ENCODE measurements around the gene MALT1. TPM values are rescaled to one million over a fixed set of nuclear protein-coding genes. Genes with fewer than 3 reads are reported as not detected.

MALT1 gene
- total and polyA plus RNA-seq, 2 experiments from 2014 or later = 14.9 to 35.9 TPM

DNA sequence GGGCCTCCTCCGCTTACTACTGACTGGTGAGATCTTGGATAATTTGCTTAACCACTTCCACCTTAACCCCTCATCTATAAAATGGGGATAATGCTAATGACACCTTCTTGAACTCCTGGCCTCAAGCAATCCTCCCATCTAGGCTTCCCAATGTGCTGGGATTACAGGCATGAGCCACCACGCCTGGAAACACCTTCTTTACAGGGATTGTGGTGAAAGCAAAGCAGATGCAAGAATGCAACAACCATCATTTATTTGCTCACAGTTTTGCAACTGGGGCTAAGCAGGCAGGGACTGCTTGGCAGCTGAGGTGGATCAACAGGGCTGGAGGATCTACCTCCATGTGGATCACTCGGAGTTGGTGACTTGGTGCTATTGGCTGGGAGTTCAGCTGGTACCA lies 117.2 kb downstream of the MALT1 start:
- H3K79me2 ChIP-seq = no peaks in the 10 kb centered on the region
- no peak for DNase-seq (ENCODE audit: low spot score)
- H2AFZ ChIP-seq = no peak overlapping the region
- WGBS (ENCODE audit: low lambda C conversion rate, missing lambda C conversion rate) = 69% methylated on average over 3 of the region's 3 CpGs
- H3K27ac ChIP-seq = peak overlapping the region; percentile 79
- no peak overlapping the region for H3K4me2 ChIP-seq
- H3K4me1 ChIP-seq (ENCODE audit: insufficient read depth) = peaks cover 33% of the 10 kb centered on the region
- no peaks in the 10 kb centered on the region for H3K9me3 ChIP-seq (ENCODE audit: low read depth)
- H4K20me1 ChIP-seq (ENCODE audit: insufficient read depth, poor library complexity, severe bottlenecking) = no peaks in the 10 kb centered on the region
- H3K9me2 ChIP-seq (replicated peaks; ENCODE audit: insufficient read depth) = no peaks in the 10 kb centered on the region
- no peaks in the 10 kb centered on the region for H3K27me3 ChIP-seq
- no peaks in the 10 kb centered on the region for H3K36me3 ChIP-seq (replicated peaks; ENCODE audit: insufficient read depth, low read depth)
- no peak overlapping the region for H3K4me3 ChIP-seq
- TF ChIP-seq EZH2 (IDR thresholded peaks at IDR 0.05; ENCODE audit: borderline replicate concordance) = no peak
- TF ChIP-seq CTCF (IDR thresholded peaks at IDR 0.05; ENCODE audit: poor library complexity) = no peak
- TF ChIP-seq EZH2phosphoT487 (IDR thresholded peaks at IDR 0.05; ENCODE audit: low read depth, severe bottlenecking, unreplicated experiment) = no peak

DNA sequence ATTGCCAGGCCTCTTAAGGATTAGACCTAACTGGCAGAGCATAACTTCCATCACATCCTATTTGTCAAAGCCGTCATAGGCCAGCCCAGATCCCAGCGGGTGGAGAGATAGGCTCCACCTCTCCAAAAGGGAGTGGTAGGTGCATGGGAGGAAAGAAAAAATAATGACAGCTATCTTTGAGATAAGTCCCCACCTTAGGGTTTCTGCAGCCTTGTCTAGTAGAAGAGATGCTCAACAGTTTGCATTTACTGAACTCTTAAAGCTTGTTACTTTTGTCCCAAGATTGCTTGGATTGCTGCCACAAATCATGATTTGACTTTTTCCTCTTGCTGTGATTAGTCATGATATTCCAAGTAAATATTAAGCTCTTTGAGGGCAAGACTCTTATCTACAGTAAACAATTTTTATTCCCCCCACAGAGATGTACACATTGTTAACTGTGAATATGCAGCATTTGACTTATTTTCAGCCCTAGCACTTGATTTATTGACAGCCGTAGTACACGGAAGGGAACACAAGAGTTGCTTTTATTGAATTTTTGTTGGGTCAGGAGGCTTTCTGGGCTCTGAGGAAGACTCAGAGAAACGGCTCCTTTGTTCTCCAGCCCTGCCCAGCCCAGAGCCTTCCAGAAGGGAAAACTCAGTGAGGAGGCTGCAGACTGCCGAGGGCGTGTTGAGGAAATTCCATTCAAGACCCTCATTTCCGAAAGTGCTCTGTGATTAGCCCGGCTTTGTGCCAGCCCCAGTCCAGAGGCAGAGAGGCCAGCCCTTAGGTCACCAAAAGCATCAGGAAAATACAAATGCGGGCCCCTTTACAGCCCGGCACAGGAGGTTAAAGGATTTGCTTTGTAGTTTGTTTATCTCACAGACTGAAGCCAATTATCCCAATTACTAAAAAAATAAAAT lies 118.0 kb downstream of the MALT1 start:
- H4K20me1 ChIP-seq (ENCODE audit: insufficient read depth, poor library complexity, severe bottlenecking) = no peaks in the 10 kb centered on the region
- no peaks in the 10 kb centered on the region for H3K9me2 ChIP-seq (replicated peaks; ENCODE audit: insufficient read depth)
- H3K79me2 ChIP-seq = no peaks in the 10 kb centered on the region
- peak overlapping the region; percentile 59 for H3K4me2 ChIP-seq
- WGBS (ENCODE audit: low lambda C conversion rate, missing lambda C conversion rate) = 13% methylated on average over 11 of the region's 11 CpGs
- peaks cover 33% of the 10 kb centered on the region for H3K4me1 ChIP-seq (ENCODE audit: insufficient read depth)
- no peak overlapping the region for H3K4me3 ChIP-seq
- peak; percentile 59 for DNase-seq (ENCODE audit: low spot score)
- TF ChIP-seq EZH2 (IDR thresholded peaks at IDR 0.05; ENCODE audit: borderline replicate concordance) = no peak
- TF ChIP-seq CTCF (IDR thresholded peaks at IDR 0.05; ENCODE audit: poor library complexity) = no peak
- TF ChIP-seq EZH2phosphoT487 (IDR thresholded peaks at IDR 0.05; ENCODE audit: low read depth, severe bottlenecking, unreplicated experiment) = no peak
- no peaks in the 10 kb centered on the region for H3K9me3 ChIP-seq (ENCODE audit: low read depth)
- no peak overlapping the region for H2AFZ ChIP-seq
- H3K36me3 ChIP-seq (replicated peaks; ENCODE audit: insufficient read depth, low read depth) = no peaks in the 10 kb centered on the region
- H3K27me3 ChIP-seq = no peaks in the 10 kb centered on the region
- H3K27ac ChIP-seq = peak overlapping the region; percentile 79

DNA sequence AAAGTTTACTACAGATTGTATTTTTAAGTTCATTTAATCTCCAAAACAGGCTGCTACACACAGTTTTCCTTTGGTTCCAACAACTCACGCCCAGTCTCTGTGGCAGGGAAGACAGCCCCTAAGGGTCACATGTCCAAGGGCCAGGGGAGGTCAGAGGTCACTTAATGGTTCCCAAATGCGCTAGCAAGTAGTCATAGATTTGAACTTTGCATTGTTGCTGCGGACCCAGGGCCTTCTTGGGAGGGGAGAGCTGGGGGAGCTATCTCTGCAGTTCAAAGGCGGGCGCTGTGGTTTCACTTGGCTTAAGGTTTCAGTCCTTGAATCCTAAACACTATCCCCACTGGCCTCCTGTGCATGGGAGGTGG lies 118.6 kb downstream of the MALT1 start:
- Histone ChIP-seq H3K27me3 (no peaks in the 10 kb centered on the region), H3K79me2 (no peaks in the 10 kb centered on the region), H4K20me1 (ENCODE audit: insufficient read depth, poor library complexity, severe bottlenecking) (no peaks in the 10 kb centered on the region), H3K27ac (peak overlapping the region; percentile 79), H3K9me2 (replicated peaks; ENCODE audit: insufficient read depth) (no peaks in the 10 kb centered on the region), H3K4me3 (no peak overlapping the region), H3K4me2 (peak overlapping the region; percentile 59), H3K36me3 (replicated peaks; ENCODE audit: insufficient read depth, low read depth) (no peaks in the 10 kb centered on the region), H2AFZ (no peak overlapping the region), H3K4me1 (ENCODE audit: insufficient read depth) (peaks cover 26% of the 10 kb centered on the region), H3K9me3 (ENCODE audit: low read depth) (no peaks in the 10 kb centered on the region)
- TF ChIP-seq CTCF (IDR thresholded peaks at IDR 0.05; ENCODE audit: poor library complexity) (no peak), EZH2 (IDR thresholded peaks at IDR 0.05; ENCODE audit: borderline replicate concordance) (no peak), EZH2phosphoT487 (IDR thresholded peaks at IDR 0.05; ENCODE audit: low read depth, severe bottlenecking, unreplicated experiment) (no peak)
- DNase-seq (ENCODE audit: low spot score) = no peak
- 49% methylated on average over 5 of the region's 5 CpGs for WGBS (ENCODE audit: low lambda C conversion rate, missing lambda C conversion rate)

Data from hepatocyte (in vitro differentiated cells).